WTC11 (cell line): Measurements from ENCODE around the gene PPFIBP1.

Experiments
- GTF2I ChIP-seq: fragments of 250-450 bp; sonication (Bioruptor Pico); conservative IDR thresholded peaks from 2 replicates; pipeline ENCODE4 v1.4.0; 2021; ENCODE audit warnings: mild to moderate bottlenecking
- TF ChIP-seq, protein P1 (sequence below): sonication (generic); formaldehyde crosslinking; IDR thresholded peaks from 2 replicates; pipeline ENCODE4 v1.8.0; 2023; ENCODE audit warnings: missing genetic modification reagents
- TF ChIP-seq, protein P2 (sequence below): sonication (generic); formaldehyde crosslinking; IDR thresholded peaks from 2 replicates; pipeline ENCODE4 v1.8.1; 2022; ENCODE audit warnings: mild to moderate bottlenecking, missing genetic modification reagents, moderate library complexity, borderline replicate concordance
- TF ChIP-seq, protein P3 (sequence below): fragments of 200-600 bp; IDR thresholded peaks from 2 replicates; pipeline ENCODE4 v1.8.0; 2022; ENCODE audit warnings: antibody characterized with exemption

DNA sequence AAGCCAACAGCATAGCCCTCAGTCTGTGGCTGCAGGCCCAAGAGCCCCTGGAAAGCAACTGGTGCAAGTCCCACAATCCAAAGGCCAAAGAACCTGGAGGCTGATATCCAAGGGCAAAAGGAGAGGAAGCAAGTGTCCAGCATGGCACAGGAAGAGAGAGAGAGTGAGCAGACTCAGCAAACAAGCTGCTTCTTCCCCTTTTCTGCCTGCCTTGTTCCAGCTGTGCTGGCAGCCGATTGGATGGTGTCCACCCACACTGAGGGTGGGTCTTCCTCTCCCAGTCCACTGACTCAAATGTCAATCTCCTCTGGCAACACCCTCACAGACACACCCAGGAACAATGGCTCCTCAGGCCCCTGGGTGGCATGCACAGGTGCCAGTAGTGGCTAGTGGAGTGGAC is 44.0 kb upstream of the PPFIBP1 start:
- TF ChIP-seq, protein P1, sequence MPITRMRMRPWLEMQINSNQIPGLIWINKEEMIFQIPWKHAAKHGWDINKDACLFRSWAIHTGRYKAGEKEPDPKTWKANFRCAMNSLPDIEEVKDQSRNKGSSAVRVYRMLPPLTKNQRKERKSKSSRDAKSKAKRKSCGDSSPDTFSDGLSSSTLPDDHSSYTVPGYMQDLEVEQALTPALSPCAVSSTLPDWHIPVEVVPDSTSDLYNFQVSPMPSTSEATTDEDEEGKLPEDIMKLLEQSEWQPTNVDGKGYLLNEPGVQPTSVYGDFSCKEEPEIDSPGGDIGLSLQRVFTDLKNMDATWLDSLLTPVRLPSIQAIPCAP (CRISPR knock-in tag) = no peak
- TF ChIP-seq, protein P2, sequence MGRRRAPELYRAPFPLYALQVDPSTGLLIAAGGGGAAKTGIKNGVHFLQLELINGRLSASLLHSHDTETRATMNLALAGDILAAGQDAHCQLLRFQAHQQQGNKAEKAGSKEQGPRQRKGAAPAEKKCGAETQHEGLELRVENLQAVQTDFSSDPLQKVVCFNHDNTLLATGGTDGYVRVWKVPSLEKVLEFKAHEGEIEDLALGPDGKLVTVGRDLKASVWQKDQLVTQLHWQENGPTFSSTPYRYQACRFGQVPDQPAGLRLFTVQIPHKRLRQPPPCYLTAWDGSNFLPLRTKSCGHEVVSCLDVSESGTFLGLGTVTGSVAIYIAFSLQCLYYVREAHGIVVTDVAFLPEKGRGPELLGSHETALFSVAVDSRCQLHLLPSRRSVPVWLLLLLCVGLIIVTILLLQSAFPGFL (CRISPR knock-in tag) = no peak
- TF ChIP-seq GTF2I (CRISPR knock-in tag) = no peak
- TF ChIP-seq, protein P3, sequence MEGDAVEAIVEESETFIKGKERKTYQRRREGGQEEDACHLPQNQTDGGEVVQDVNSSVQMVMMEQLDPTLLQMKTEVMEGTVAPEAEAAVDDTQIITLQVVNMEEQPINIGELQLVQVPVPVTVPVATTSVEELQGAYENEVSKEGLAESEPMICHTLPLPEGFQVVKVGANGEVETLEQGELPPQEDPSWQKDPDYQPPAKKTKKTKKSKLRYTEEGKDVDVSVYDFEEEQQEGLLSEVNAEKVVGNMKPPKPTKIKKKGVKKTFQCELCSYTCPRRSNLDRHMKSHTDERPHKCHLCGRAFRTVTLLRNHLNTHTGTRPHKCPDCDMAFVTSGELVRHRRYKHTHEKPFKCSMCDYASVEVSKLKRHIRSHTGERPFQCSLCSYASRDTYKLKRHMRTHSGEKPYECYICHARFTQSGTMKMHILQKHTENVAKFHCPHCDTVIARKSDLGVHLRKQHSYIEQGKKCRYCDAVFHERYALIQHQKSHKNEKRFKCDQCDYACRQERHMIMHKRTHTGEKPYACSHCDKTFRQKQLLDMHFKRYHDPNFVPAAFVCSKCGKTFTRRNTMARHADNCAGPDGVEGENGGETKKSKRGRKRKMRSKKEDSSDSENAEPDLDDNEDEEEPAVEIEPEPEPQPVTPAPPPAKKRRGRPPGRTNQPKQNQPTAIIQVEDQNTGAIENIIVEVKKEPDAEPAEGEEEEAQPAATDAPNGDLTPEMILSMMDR = no peak
